ENCODE measurements around the gene ZNF283. TPM values are rescaled to one million over a fixed set of nuclear protein-coding genes. Genes with fewer than 3 reads are reported as not detected.

Gene ZNF283
- total RNA-seq (2022): 12.0 and 14.7 TPM in 2 replicates
- Bru-seq, nascent RNA: percentile 72 among the genes with signal in this experiment
- BruChase-seq, experiment 1, labeled RNA remaining after a 2-hour chase: percentile 81 among the genes with signal in this experiment
- percentile 69 among the genes with signal in this experiment for BruChase-seq, experiment 2, labeled RNA remaining after a 6-hour chase
- long read RNA-seq, partial matches to known transcripts: 1 of 10 reads
- long read RNA-seq, other reads (novel, unspliced or antisense): 8 of 10 reads

GRCh38 chr19:43826787-43827754, at the start of gene ZNF283:
TSS of gene ZNF283 (plus strand) at chr19:43827321. CDS start at chr19:43833505, 6,184 bp downstream.
- POLR2A ChIA-PET: interaction anchor here (0.6 to 1.7 kb wide), 7 partner anchors 12 to 673 kb away, joined by 3 to 7 read pairs (median 5); partner anchors contain the start of genes SMG9, ZNF180, ZNF221 and ZNF226
- no peaks in the 10 kb centered on the region for H3K9me3 ChIP-seq

GRCh38 chr19:43778651-43779050, 48.5 kb upstream of the ZNF283 start:
- no peak for DNase-seq
- H3K36me3 ChIP-seq (ENCODE audit: control insufficient read depth, insufficient read depth, low read length): no peaks in the 10 kb centered on the region
- Mint-ChIP-seq H3K9me3 (ENCODE audit: unreplicated experiment) (peaks cover 6% of the 10 kb centered on the region), H3K4me3 (ENCODE audit: unreplicated experiment) (no peak overlapping the region), H3K4me1 (ENCODE audit: low read depth, unreplicated experiment) (peaks cover 16% of the 10 kb centered on the region), H3K27ac (ENCODE audit: unreplicated experiment) (no peak overlapping the region), H3K27me3 (ENCODE audit: insufficient read depth, unreplicated experiment) (no peaks in the 10 kb centered on the region), H3K36me3 (ENCODE audit: insufficient read depth, unreplicated experiment) (no peaks in the 10 kb centered on the region)
- intact Hi-C loops (cut with micrococcal nuclease; ENCODE audit: unreplicated experiment): no loop called here
- POLR2A ChIA-PET: no interaction called here
- no peaks in the 10 kb centered on the region for H3K9me3 ChIP-seq
- H3K27me3 ChIP-seq (replicated peaks; ENCODE audit: control insufficient read depth, insufficient read depth, low read length): no peaks in the 10 kb centered on the region
- BruUV-seq (replicated peaks): no TSS peak
- H3K4me1 ChIP-seq: peaks cover 7% of the 10 kb centered on the region
- TF ChIP-seq CTCF (IDR thresholded peaks at IDR 0.05; ENCODE audit: insufficient read depth in 1 of 2, low read depth in 1 of 2, low read length in 1 of 2, severe bottlenecking in 1 of 2, unreplicated experiment in 1 of 2): no peak
- no peak overlapping the region for H3K4me3 ChIP-seq (ENCODE audit: low read depth, low read length)
- CTCF ChIA-PET: interaction anchor here (1.3 kb wide), 1 partner anchor 12 kb away, joined by 5 read pairs; no protein-coding TSS in a partner anchor

More at GRCh38 chr19:43826787-43827754, at the start of gene ZNF283:
- Mint-ChIP-seq H3K36me3 (ENCODE audit: insufficient read depth, unreplicated experiment) (peaks cover 33% of the 10 kb centered on the region), H3K9me3 (ENCODE audit: unreplicated experiment) (peaks cover 14% of the 10 kb centered on the region), H3K27me3 (ENCODE audit: insufficient read depth, unreplicated experiment) (no peaks in the 10 kb centered on the region), H3K4me1 (ENCODE audit: low read depth, unreplicated experiment) (peaks cover 7% of the 10 kb centered on the region), H3K27ac (ENCODE audit: unreplicated experiment) (peak within 1 kb of the TSS; percentile 76), H3K4me3 (ENCODE audit: unreplicated experiment) (peak within 1 kb of the TSS; percentile 94)
- no peaks in the 10 kb centered on the region for H3K4me1 ChIP-seq
- H3K27me3 ChIP-seq (replicated peaks; ENCODE audit: control insufficient read depth, insufficient read depth, low read length): no peaks in the 10 kb centered on the region
- BruUV-seq (replicated peaks): no TSS peak
- intact Hi-C loops (cut with micrococcal nuclease; ENCODE audit: unreplicated experiment): loop anchor here (10.0 kb wide), 1 partner anchor 288 kb away; the partner anchor contains the start of gene ZNF225
- no peak for TF ChIP-seq CTCF (IDR thresholded peaks at IDR 0.05; ENCODE audit: insufficient read depth in 1 of 2, low read depth in 1 of 2, low read length in 1 of 2, severe bottlenecking in 1 of 2, unreplicated experiment in 1 of 2)
- peak within 1 kb of the TSS; percentile 91 for H3K4me3 ChIP-seq (ENCODE audit: low read depth, low read length)
- CTCF ChIA-PET: interaction anchor here (0.6 to 2.0 kb wide), 5 partner anchors 17 to 1387 kb away, joined by 3 to 6 read pairs (median 4); no protein-coding TSS in a partner anchor
- no peaks in the 10 kb centered on the region for H3K36me3 ChIP-seq (ENCODE audit: control insufficient read depth, insufficient read depth, low read length)
- DNase-seq: peak; percentile 95 to 96
